Measurements from ENCODE around the gene CLCN1.

- TF ChIP-seq POLR2A (IDR thresholded peaks at IDR 0.05; ENCODE audit: low read length) = no peak
- TF ChIP-seq GATA1 (IDR thresholded peaks at IDR 0.05; ENCODE audit: low read depth, low read length) = no peak
Observed at GRCh38 chr7:143382791-143383641, 67.1 kb downstream of the CLCN1 start.

All from erythroblast (primary cell).